H9 (cell line): ENCODE measurements around the gene WIPF1. TPM values are rescaled to one million over a fixed set of nuclear protein-coding genes. Genes with fewer than 3 reads are reported as not detected.

Source experiments
- DNase-seq: peaks from one replicate; pipeline ENCODE4 v3.0.0-alpha.2; 2017
- H2AFZ ChIP-seq: one replicate; pipeline ENCODE4 v1.6.1; 2013; ENCODE audit warnings: mild to moderate bottlenecking, low read length, control low read depth, moderate library complexity
- H2AK5ac ChIP-seq: 2 replicates; pipeline ENCODE4 v1.6.1; 2013; ENCODE audit warnings: low read length, control low read depth, mixed read lengths; ENCODE audit not compliant: insufficient read length
- H2BK120ac ChIP-seq: one replicate; pipeline ENCODE4 v1.6.1; 2013; ENCODE audit warnings: low read depth, mild to moderate bottlenecking, low read length, control low read depth, inconsistent platforms; ENCODE audit not compliant: poor library complexity, severe bottlenecking
- H2BK12ac ChIP-seq: 2 replicates; pipeline ENCODE4 v1.6.1; 2013; ENCODE audit warnings: low read length, control low read depth, mixed read lengths, low read depth; ENCODE audit not compliant: insufficient read length
- H2BK15ac ChIP-seq: 2 replicates; pipeline ENCODE4 v1.6.1; 2013; ENCODE audit warnings: low read depth, low read length, control low read depth
- H2BK20ac ChIP-seq: one replicate; pipeline ENCODE4 v1.6.1; 2013; ENCODE audit warnings: low read depth, mild to moderate bottlenecking, low read length, control low read depth, inconsistent platforms; ENCODE audit not compliant: poor library complexity, severe bottlenecking
- H2BK5ac ChIP-seq: 2 replicates; pipeline ENCODE4 v1.6.1; 2013; ENCODE audit warnings: low read length, control low read depth, mixed read lengths; ENCODE audit not compliant: insufficient read length
- H3K14ac ChIP-seq: 2 replicates; pipeline ENCODE4 v1.6.1; 2013; ENCODE audit warnings: low read length, control low read depth; ENCODE audit not compliant: insufficient read depth
- H3K18ac ChIP-seq: 2 replicates; pipeline ENCODE4 v1.6.1; 2013; ENCODE audit warnings: low read depth, mild to moderate bottlenecking, mixed read lengths, low read length, control low read depth; ENCODE audit not compliant: insufficient read length
- H3K23ac ChIP-seq: 2 replicates; pipeline ENCODE4 v1.6.1; 2013; ENCODE audit warnings: low read length, control low read depth, mixed read lengths, low read depth; ENCODE audit not compliant: insufficient read length
- H3K23me2 ChIP-seq: 2 replicates; pipeline ENCODE4 v1.6.1; 2013; ENCODE audit warnings: low read depth, mild to moderate bottlenecking, mixed read lengths, low read length, control low read depth; ENCODE audit not compliant: insufficient read length, poor library complexity, severe bottlenecking
- H3K27ac ChIP-seq: 2 replicates; pipeline ENCODE4 v1.5.1; 2013; ENCODE audit warnings: low read length, control low read depth, mixed read lengths, low read depth; ENCODE audit not compliant: insufficient read length
- H3K27me3 ChIP-seq: 2 replicates; pipeline ENCODE4 v1.6.1; 2013; ENCODE audit warnings: low read length, control low read depth, inconsistent platforms; ENCODE audit not compliant: insufficient read depth
- H3K4ac ChIP-seq: 2 replicates; pipeline ENCODE4 v1.6.1; 2013; ENCODE audit warnings: low read depth, mild to moderate bottlenecking, control low read depth, inconsistent platforms, low read length, moderate library complexity
- H3K4me1 ChIP-seq: 2 replicates; pipeline ENCODE4 v1.6.1; 2013; ENCODE audit warnings: low read length, control low read depth, inconsistent platforms; ENCODE audit not compliant: insufficient read depth
- H3K4me2 ChIP-seq: 2 replicates; pipeline ENCODE4 v1.6.1; 2013; ENCODE audit warnings: low read length, control low read depth, mixed read lengths; ENCODE audit not compliant: insufficient read length, insufficient read depth
- H3K56ac ChIP-seq: 2 replicates; pipeline ENCODE4 v1.6.1; 2013; ENCODE audit warnings: low read depth, mild to moderate bottlenecking, mixed read lengths, low read length, control low read depth; ENCODE audit not compliant: insufficient read length
- H3K79me1 ChIP-seq: 2 replicates; pipeline ENCODE4 v1.6.1; 2013; ENCODE audit warnings: low read depth, mild to moderate bottlenecking, moderate library complexity, low read length, control low read depth, inconsistent platforms; ENCODE audit not compliant: insufficient read depth, poor library complexity, severe bottlenecking
- H3K79me2 ChIP-seq: 2 replicates; pipeline ENCODE4 v1.6.1; 2013; ENCODE audit warnings: low read length, control low read depth, inconsistent platforms; ENCODE audit not compliant: insufficient read depth
- H3K9ac ChIP-seq: 2 replicates; pipeline ENCODE4 v1.6.1; 2013; ENCODE audit warnings: low read length, control low read depth, mixed read lengths; ENCODE audit not compliant: insufficient read length; ENCODE audit errors: extremely low read depth
- H3K9me3 ChIP-seq: one replicate; pipeline ENCODE4 v1.6.1; 2013; ENCODE audit warnings: low read depth, low read length, inconsistent platforms; ENCODE audit not compliant: control insufficient read depth
- H3T11ph ChIP-seq: one replicate; pipeline ENCODE4 v1.6.1; 2013; ENCODE audit warnings: mild to moderate bottlenecking, low read length, control low read depth, inconsistent platforms
- H4K20me1 ChIP-seq: one replicate; pipeline ENCODE4 v1.6.1; 2013; ENCODE audit not compliant: control insufficient read depth, insufficient read length, insufficient read depth
- H4K5ac ChIP-seq: 2 replicates; pipeline ENCODE4 v1.6.1; 2013; ENCODE audit warnings: low read depth, mild to moderate bottlenecking, mixed read lengths, low read length, control low read depth; ENCODE audit not compliant: insufficient read length
- H4K8ac ChIP-seq: replicated peaks from 2 replicates; pipeline ENCODE4 v1.6.1; 2013; ENCODE audit warnings: low read length, control low read depth, mixed read lengths, low read depth; ENCODE audit not compliant: insufficient read length
- H4K91ac ChIP-seq: 2 replicates; pipeline ENCODE4 v1.6.1; 2013; ENCODE audit warnings: low read depth, mild to moderate bottlenecking, moderate library complexity, mixed read lengths, low read length, control low read depth; ENCODE audit not compliant: insufficient read length
- H3K27ac Mint-ChIP-seq, 3 experiments: 2 replicates in 2 of 3; 3 replicates in 1 of 3; pipeline ENCODE4 v1.8.0; 2020 to 2021; ENCODE audit warnings: mixed read lengths in 3 of 3, mild to moderate bottlenecking in 1 of 3, moderate library complexity in 1 of 3
- H3K27me3 Mint-ChIP-seq: 2 replicates; pipeline ENCODE4 v1.8.0; 2021; ENCODE audit warnings: low read depth, mild to moderate bottlenecking, moderate library complexity, mixed read lengths
- H3K36me3 Mint-ChIP-seq, 3 experiments: 2 replicates in 2 of 3; 3 replicates in 1 of 3; pipeline ENCODE4 v1.8.0; 2020 to 2021; ENCODE audit warnings: low read depth in 3 of 3, mixed read lengths in 3 of 3; ENCODE audit not compliant: insufficient read depth in 1 of 3
- H3K4me1 Mint-ChIP-seq, 2 experiments: 2 replicates each; pipeline ENCODE4 v1.8.0; 2020; ENCODE audit warnings: mixed read lengths in 2 of 2
- H3K4me3 Mint-ChIP-seq, 2 experiments: 2 replicates in 1 of 2; 3 replicates in 1 of 2; pipeline ENCODE4 v1.8.0; 2020 to 2021; ENCODE audit warnings: mild to moderate bottlenecking in 2 of 2, mixed read lengths in 2 of 2, moderate library complexity in 1 of 2
- H3K9me3 Mint-ChIP-seq, 2 experiments: 2 replicates in 1 of 2; 3 replicates in 1 of 2; pipeline ENCODE4 v1.8.0; 2020; ENCODE audit warnings: mild to moderate bottlenecking in 2 of 2, mixed read lengths in 2 of 2, moderate library complexity in 1 of 2
- WGBS: extraction: QIAGEN DNeasy Blood & Tissue Kit; methylation state at CpG from one replicate; pipeline ENCODE4 v1.1.7; 2013; ENCODE audit warnings: missing lambda C conversion rate, low lambda C conversion rate, mixed read lengths; ENCODE audit not compliant: insufficient read length; ENCODE audit errors: extremely low coverage; 5-methylcytosine and 5-hydroxymethylcytosine counted together
- total RNA-seq: library from RNA; stranded (reverse); gene quantifications from 2 replicates; pipeline ENCODE4 v1.2.1, GENCODE V29; 2021
- TF ChIP-seq, protein P1 (sequence below): fragments of 200-600 bp; sonication (generic); conservative IDR thresholded peaks from 3 replicates; pipeline ENCODE4 v1.8.0; 2021; ENCODE audit warnings: antibody characterized with exemption, mild to moderate bottlenecking

Gene WIPF1
- total RNA-seq, 1 experiment from 2014 or later = 5.1 TPM

DNA sequence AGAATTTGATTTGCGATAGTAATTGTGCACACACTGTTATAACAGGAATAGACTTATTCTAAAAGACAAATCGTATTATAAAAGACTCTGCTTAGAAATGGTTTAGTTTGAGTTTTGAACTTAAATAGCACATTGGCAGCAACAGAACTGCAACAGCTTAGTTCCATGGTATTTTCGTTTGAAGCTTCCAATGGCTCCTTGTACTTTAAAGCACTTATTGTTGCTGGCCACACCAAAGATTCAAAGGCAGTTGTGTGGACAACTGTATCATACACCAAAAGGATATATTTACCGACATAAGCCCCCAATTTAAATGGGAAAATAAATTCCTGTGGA is 627 bp downstream of the WIPF1 start:
- H3K27ac ChIP-seq = no peak overlapping the region
- H3K79me1 ChIP-seq = no peaks in the 10 kb centered on the region
- no peak overlapping the region for H3K14ac ChIP-seq
- Mint-ChIP-seq H3K36me3 (peaks cover 0 to 8% (median 3%) of the 10 kb centered on the region in 3 experiments; a peak in 4 of 7 replicates), H3K27ac (no peak overlapping the region), H3K4me3 (no peak overlapping the region), H3K4me1 (peaks cover 7 to 11% of the 10 kb centered on the region in 2 experiments), H3K9me3 (peaks cover 6 to 8% of the 10 kb centered on the region in 2 experiments; a peak in 4 of 5 replicates), H3K27me3 (no peaks in the 10 kb centered on the region)
- no peaks in the 10 kb centered on the region for H3K79me2 ChIP-seq
- H3K4me2 ChIP-seq = no peak overlapping the region
- H3T11ph ChIP-seq = no peak overlapping the region
- no peak overlapping the region for H2BK20ac ChIP-seq
- no peaks in the 10 kb centered on the region for H3K27me3 ChIP-seq
- no peak overlapping the region for H3K56ac ChIP-seq
- H3K23ac ChIP-seq = no peak overlapping the region
- H2BK15ac ChIP-seq = no peak overlapping the region
- H3K4ac ChIP-seq = no peak overlapping the region
- no peak overlapping the region for H2BK5ac ChIP-seq
- H2BK12ac ChIP-seq = no peak overlapping the region
- no CpG with 5 or more reads among the region's 4 CpGs for WGBS
- TF ChIP-seq, protein P1, sequence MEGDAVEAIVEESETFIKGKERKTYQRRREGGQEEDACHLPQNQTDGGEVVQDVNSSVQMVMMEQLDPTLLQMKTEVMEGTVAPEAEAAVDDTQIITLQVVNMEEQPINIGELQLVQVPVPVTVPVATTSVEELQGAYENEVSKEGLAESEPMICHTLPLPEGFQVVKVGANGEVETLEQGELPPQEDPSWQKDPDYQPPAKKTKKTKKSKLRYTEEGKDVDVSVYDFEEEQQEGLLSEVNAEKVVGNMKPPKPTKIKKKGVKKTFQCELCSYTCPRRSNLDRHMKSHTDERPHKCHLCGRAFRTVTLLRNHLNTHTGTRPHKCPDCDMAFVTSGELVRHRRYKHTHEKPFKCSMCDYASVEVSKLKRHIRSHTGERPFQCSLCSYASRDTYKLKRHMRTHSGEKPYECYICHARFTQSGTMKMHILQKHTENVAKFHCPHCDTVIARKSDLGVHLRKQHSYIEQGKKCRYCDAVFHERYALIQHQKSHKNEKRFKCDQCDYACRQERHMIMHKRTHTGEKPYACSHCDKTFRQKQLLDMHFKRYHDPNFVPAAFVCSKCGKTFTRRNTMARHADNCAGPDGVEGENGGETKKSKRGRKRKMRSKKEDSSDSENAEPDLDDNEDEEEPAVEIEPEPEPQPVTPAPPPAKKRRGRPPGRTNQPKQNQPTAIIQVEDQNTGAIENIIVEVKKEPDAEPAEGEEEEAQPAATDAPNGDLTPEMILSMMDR = no peak
- no peak for DNase-seq
- H2AFZ ChIP-seq = no peak overlapping the region
- H3K18ac ChIP-seq = no peak overlapping the region
- no peak overlapping the region for H2AK5ac ChIP-seq
- no peaks in the 10 kb centered on the region for H3K9me3 ChIP-seq
- H4K5ac ChIP-seq = no peak overlapping the region
- no peaks in the 10 kb centered on the region for H4K20me1 ChIP-seq
- no peak overlapping the region for H4K91ac ChIP-seq
- H2BK120ac ChIP-seq = no peak overlapping the region
- no peaks in the 10 kb centered on the region for H3K23me2 ChIP-seq
- 0 out of 2 replicates have a peak, but pooled peaks cover 3% of the 10 kb centered on the region for H3K4me1 ChIP-seq
- no peak overlapping the region for H3K9ac ChIP-seq
- H4K8ac ChIP-seq = no peak overlapping the region
